ENCODE results near the gene NLRP6.

The NLRP6 gene

GRCh38 chr11:288478-289397 lies 10.5 kb downstream of the NLRP6 start, which contains the start of gene PGGHG:
PGGHG (plus strand) TSS chr11:289126; CDS start chr11:289817, 691 bp downstream.
- in situ Hi-C loops (cut with MboI; ENCODE audit: low sequenced_read_pairs): no loop called here
- peak; percentile 35 to 85 for DNase-seq (ENCODE audit: low spot score in 2 of 2)
- H3K4me1 ChIP-seq: peaks cover 12% of the 10 kb centered on the region
- H3K36me3 ChIP-seq (replicated peaks): peaks cover 4% of the 10 kb centered on the region; the same call in 1 of the 2 replicates
- no peaks in the 10 kb centered on the region for H3K27me3 ChIP-seq (ENCODE audit: low read depth)
- no peaks in the 10 kb centered on the region for H3K9me3 ChIP-seq
- H3K4me3 ChIP-seq: peak within 1 kb of the TSS; percentile 48

DNA sequence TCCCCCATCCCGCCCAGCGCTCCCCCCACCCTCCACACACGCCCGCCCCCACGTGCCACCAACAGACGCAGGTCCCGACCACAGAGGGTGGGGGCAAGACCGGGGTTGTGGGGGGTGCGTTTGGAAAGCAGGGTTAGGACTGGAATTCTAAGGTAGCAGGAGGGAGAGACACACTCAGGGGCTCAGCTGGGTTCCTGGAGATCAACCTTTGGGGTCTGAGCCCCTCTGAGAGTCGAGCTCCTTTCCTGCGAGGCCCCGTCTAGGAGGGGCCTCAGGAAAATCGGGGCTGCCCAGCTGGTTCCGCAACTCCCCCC lies 11.1 kb downstream of the NLRP6 start:
- H3K4me3 ChIP-seq: peak overlapping the region; percentile 28
- in situ Hi-C loops (cut with MboI; ENCODE audit: low sequenced_read_pairs): no loop called here
- H3K27me3 ChIP-seq (ENCODE audit: low read depth): no peaks in the 10 kb centered on the region

DNA sequence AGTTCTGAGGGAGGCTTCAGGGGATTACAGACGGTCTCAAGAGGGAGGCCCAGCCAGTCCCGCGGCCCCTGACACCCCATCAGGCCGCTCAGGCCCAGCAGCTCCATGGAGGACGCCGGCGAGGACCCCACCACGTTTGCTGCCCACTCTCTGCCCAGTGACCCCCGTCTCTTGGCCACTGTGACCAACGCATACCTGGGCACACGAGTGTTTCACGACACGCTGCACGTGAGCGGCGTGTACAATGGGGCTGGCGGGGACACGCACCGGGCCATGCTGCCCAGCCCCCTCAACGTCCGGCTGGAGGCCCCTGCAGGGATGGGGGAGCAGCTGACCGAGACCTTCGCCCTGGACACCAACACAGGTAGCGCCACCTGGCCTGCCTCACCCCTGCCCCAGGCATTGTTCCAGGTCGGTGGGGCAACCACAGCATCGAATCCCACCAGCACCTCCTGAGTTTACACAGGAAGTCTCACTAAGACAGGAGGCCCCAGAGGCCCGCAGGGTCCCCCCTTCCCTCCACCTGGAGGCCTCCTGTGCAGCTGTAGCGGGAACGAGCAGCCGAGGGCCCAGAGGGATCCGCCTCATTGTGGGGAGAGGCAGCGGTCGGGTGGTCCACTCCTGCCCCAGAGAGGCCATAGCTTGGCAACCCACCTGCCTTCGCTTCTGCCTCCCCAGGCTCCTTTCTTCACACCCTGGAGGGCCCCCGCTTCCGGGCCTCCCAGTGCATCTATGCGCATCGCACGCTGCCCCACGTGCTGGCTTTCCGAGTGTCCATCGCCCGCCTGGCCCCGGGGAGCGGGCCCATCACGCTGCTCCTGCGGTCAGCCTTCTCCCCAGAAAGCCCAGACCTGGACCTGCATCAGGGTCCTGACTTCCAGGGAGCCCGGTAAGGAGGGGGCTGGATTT lies 11.8 kb downstream of the NLRP6 start:
- in situ Hi-C loops (cut with MboI; ENCODE audit: low sequenced_read_pairs): no loop called here
- Histone ChIP-seq H3K9me3 (no peaks in the 10 kb centered on the region), H3K4me3 (peak overlapping the region; percentile 28), H3K36me3 (replicated peaks) (peaks cover 12% of the 10 kb centered on the region; the same call in 1 of the 2 replicates), H3K27me3 (ENCODE audit: low read depth) (no peaks in the 10 kb centered on the region), H3K4me1 (peaks cover 12% of the 10 kb centered on the region)
- no peak for DNase-seq (ENCODE audit: low spot score in 2 of 2)

More for the DNA sequence above, 11.1 kb downstream of the NLRP6 start:
- Histone ChIP-seq H3K36me3 (replicated peaks) (peaks cover 10% of the 10 kb centered on the region; the same call in 1 of the 2 replicates), H3K9me3 (no peaks in the 10 kb centered on the region), H3K4me1 (peaks cover 12% of the 10 kb centered on the region)
- no peak for DNase-seq (ENCODE audit: low spot score in 2 of 2)

DNA sequence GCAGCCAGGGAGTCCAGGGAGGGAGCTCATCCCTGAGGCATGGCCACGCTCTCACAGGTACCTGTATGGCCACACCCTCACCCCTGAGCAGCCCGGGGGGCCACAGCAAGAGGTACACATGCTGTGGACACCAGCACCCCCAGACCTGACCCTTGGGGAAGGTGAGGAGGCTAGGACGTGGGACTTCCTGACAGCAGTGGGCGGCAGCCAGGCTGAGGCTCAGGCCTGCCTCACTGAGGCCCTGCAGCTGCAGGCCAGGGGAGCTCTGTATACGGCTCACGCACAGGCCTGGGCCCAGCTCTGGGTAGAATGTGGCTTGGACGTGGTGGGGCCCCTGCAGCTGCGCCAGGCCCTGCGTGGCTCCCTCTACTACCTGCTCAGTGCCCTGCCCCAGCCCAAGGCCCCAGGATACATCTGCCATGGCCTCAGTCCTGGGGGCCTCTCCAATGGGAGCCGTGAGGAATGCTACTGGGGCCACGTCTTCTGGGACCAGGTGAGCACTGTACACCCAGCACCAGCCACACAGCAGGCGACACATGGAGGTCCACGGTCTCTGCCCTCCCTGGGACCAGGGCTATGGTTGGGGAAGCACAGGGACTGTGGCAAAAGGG lies 12.5 kb downstream of the NLRP6 start:
- Histone ChIP-seq H3K9me3 (no peaks in the 10 kb centered on the region), H3K4me3 (no peak overlapping the region), H3K36me3 (replicated peaks) (peaks cover 12% of the 10 kb centered on the region; the same call in 1 of the 2 replicates), H3K4me1 (peaks cover 12% of the 10 kb centered on the region), H3K27me3 (ENCODE audit: low read depth) (no peaks in the 10 kb centered on the region)
- no peak for DNase-seq (ENCODE audit: low spot score in 2 of 2)
- in situ Hi-C loops (cut with MboI; ENCODE audit: low sequenced_read_pairs): no loop called here

DNA sequence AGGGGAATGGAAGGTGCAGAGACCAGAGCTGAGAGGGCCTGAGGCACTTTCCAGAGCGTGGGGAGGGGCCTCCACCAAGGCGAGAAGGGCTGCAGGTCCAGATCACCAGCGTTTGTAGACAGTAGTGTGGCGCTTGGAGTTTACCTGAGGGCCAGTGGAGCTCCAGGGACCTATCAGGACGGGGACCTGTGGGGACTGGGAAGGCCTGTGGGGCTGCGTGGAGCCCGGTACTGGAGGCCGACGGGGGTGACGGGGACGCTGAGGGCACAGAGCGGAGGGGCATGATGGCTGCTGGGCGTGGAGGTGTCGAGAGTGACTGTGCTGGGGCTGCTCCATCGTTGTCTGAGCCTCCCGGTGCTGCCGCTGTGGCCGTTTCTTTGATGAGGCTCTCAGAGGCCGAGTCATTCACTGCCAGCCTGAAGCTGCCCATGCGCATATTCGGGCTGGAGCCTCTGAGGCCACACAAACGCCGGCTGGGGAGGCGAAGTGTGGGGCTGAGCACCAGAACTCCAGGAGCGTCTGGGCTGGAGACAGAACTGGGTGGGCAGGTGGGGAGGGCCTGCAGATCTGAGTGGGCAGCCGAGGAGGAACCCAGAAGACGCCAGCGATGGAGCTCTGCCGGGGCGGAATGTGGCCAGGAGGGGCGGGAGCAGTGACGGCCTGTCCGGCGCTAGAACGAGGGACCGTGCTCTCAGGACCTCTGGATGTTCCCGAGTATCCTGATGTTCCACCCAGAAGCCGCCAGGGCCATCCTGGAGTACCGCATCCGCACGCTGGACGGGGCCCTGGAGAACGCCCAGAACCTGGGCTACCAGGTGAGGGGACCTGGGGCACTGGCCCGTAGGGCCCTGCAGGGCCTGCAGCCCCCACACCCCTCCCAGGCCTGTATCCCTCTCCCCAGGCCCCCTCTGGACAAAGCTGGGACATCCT lies 13.3 kb downstream of the NLRP6 start:
- H3K27me3 ChIP-seq (ENCODE audit: low read depth): no peaks in the 10 kb centered on the region

DNA sequence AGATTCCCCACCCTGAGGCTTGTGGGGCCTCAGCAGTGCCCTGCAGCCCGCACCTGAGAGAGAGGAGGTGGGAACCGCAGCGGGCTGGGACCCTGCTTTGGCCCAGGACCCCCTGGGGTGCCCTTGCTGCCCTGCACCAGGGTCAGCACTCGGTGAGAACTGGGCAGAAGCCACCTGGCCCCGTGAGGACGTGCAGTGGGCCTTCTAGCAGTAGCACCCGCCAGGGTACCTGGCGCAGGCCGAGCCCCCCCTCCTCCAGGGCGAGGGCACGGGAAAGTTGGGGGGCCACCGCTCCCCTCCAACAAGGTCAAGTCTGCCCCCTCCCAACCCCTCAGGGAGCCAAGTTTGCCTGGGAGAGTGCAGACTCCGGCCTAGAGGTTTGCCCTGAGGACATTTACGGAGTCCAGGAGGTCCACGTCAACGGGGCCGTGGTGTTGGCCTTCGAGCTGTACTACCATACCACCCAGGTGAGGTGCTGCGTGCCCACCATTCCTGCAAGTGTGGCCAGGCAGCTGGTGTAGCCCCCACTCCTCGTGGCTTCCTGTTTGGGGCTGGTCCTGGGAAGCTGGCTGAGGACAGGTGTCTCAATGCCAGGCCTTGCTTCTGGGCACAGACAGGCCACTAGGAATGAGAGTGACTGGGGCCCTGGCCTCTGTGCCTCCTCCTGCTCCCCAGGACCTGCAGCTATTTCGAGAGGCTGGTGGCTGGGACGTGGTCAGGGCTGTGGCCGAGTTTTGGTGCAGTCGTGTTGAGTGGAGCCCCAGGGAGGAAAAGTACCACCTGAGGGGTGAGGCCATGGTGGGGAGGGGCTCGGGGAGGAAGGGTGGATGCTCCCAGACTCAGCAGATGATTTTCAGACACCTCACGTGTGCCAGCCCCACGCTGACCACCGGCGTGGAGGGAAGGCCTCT lies 14.3 kb downstream of the NLRP6 start:
- no peaks in the 10 kb centered on the region for H3K27me3 ChIP-seq (ENCODE audit: low read depth)
- no peak overlapping the region for H3K4me3 ChIP-seq
- DNase-seq (ENCODE audit: low spot score in 2 of 2): no peak
- H3K36me3 ChIP-seq (replicated peaks): peaks cover 12% of the 10 kb centered on the region; the same call in 1 of the 2 replicates
- H3K4me1 ChIP-seq: peaks cover 12% of the 10 kb centered on the region
- H3K9me3 ChIP-seq: no peaks in the 10 kb centered on the region
- in situ Hi-C loops (cut with MboI; ENCODE audit: low sequenced_read_pairs): no loop called here

More for the DNA sequence above, 13.3 kb downstream of the NLRP6 start:
- in situ Hi-C loops (cut with MboI; ENCODE audit: low sequenced_read_pairs): no loop called here
- Histone ChIP-seq H3K4me1 (peaks cover 12% of the 10 kb centered on the region), H3K36me3 (replicated peaks) (peaks cover 12% of the 10 kb centered on the region; the same call in 1 of the 2 replicates), H3K4me3 (no peak overlapping the region), H3K9me3 (no peaks in the 10 kb centered on the region)
- no peak for DNase-seq (ENCODE audit: low spot score in 2 of 2)

- H3K9me3 ChIP-seq: no peaks in the 10 kb centered on the region
- H3K27me3 ChIP-seq (ENCODE audit: low read depth): no peaks in the 10 kb centered on the region
- H3K4me3 ChIP-seq: no peak overlapping the region
- in situ Hi-C loops (cut with MboI; ENCODE audit: low sequenced_read_pairs): no loop called here
- peaks cover 12% of the 10 kb centered on the region; the same call in 1 of the 2 replicates for H3K36me3 ChIP-seq (replicated peaks)
- peaks cover 5% of the 10 kb centered on the region for H3K4me1 ChIP-seq
- no peak for DNase-seq (ENCODE audit: low spot score in 2 of 2)
Measured at GRCh38 chr11:293271-293851, 15.2 kb downstream of the NLRP6 start.

GRCh38 chr11:293852-294661 lies 15.8 kb downstream of the NLRP6 start:
- DNase-seq (ENCODE audit: low spot score in 2 of 2): no peak
- Histone ChIP-seq H3K4me3 (no peak overlapping the region), H3K27me3 (ENCODE audit: low read depth) (no peaks in the 10 kb centered on the region), H3K4me1 (peaks cover 5% of the 10 kb centered on the region), H3K36me3 (replicated peaks) (peaks cover 12% of the 10 kb centered on the region; the same call in 1 of the 2 replicates), H3K9me3 (no peaks in the 10 kb centered on the region)
- in situ Hi-C loops (cut with MboI; ENCODE audit: low sequenced_read_pairs): no loop called here

DNA sequence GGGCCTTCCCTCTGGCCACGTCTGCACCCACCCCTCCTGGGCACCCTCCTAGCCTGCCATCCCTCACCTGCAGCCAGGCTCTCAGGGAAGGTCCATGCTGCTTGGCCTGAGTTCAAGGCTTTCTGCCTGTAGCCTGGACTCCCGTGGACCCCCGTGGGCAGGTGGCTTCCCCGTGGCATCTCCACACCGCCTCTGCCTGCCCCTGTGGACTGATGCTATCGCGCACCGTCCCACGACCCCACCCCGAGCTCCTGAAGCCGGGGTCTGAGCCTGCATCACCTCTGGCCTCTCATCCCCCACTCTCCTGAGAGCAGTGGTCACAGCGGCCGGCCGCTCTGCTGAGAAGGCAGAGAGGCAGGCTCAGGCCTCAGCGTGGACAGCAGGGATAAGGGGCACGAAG lies 16.6 kb downstream of the NLRP6 start:
- Histone ChIP-seq H3K4me3 (no peak overlapping the region), H3K4me1 (peaks cover 1% of the 10 kb centered on the region), H3K36me3 (replicated peaks) (peaks cover 12% of the 10 kb centered on the region; the same call in 1 of the 2 replicates), H3K9me3 (no peaks in the 10 kb centered on the region), H3K27me3 (ENCODE audit: low read depth) (no peaks in the 10 kb centered on the region)
- no peak for DNase-seq (ENCODE audit: low spot score in 2 of 2)
- in situ Hi-C loops (cut with MboI; ENCODE audit: low sequenced_read_pairs): no loop called here

- Histone ChIP-seq H3K4me3 (no peak overlapping the region), H3K36me3 (replicated peaks) (peaks cover 12% of the 10 kb centered on the region; the same call in 1 of the 2 replicates), H3K4me1 (no peaks in the 10 kb centered on the region), H3K9me3 (no peaks in the 10 kb centered on the region), H3K27me3 (ENCODE audit: low read depth) (0 out of 2 replicates have a peak, but pooled peaks cover 4% of the 10 kb centered on the region)
- DNase-seq (ENCODE audit: low spot score in 2 of 2): no peak
- in situ Hi-C loops (cut with MboI; ENCODE audit: low sequenced_read_pairs): no loop called here
Measured at GRCh38 chr11:295351-296170, 17.4 kb downstream of the NLRP6 start.

Measured in HAP-1 (cell line).